Measurements from ENCODE around the gene PDCD1. TPM values are rescaled to one million over a fixed set of nuclear protein-coding genes. Genes with fewer than 3 reads are reported as not detected.

Gene PDCD1
- total and polyA plus RNA-seq, 10 of the 15 experiments (the other 5 are each of a cell fraction or from before 2014, with no cell fraction given) = 0.62 to 6.4 (median 2.9) TPM; not detected in 2

GRCh38 chr2:241868661-241869081 lies 10.0 kb upstream of the PDCD1 start:
- DNase-seq (ENCODE audit: low read depth, low spot score) (no peak), ATAC-seq (0 out of 3 replicates have a peak, but pooled peaks have one; percentile 2), FAIRE-seq (no peak)
- TF ChIP-seq IRF4 (IDR thresholded peaks at IDR 0.05; ENCODE audit: low read depth, low read length) (no peak), SMAD5 (IDR thresholded peaks at IDR 0.05; ENCODE audit: low read depth) (no peak), NKRF (conservative IDR thresholded peaks at IDR 0.05) (no peak), POLR2AphosphoS5 (IDR thresholded peaks at IDR 0.05; ENCODE audit: low read length) (no peak), SP1 (IDR thresholded peaks at IDR 0.05; ENCODE audit: low read depth, low read length) (no peak)
- no TSS peak for BruUV-seq (replicated peaks)
- SMC1A ChIA-PET (ENCODE audit: uncharacterized antibody, unreplicated experiment) = interaction anchor here (0.8 to 1.8 kb wide), 6 partner anchors 9 to 135 kb away, joined by 3 to 6 read pairs (median 4); partner anchors contain the start of gene D2HGDH
- RAD21 ChIA-PET (ENCODE audit: unreplicated experiment) = interaction anchor here (0.9 to 2.1 kb wide), 3 partner anchors 9 to 167 kb away, joined by 3 to 5 read pairs (median 3); partner anchors contain the start of gene ING5
- Histone ChIP-seq H4K20me1 (ENCODE audit: control insufficient read depth, insufficient read depth) (peaks cover 3% of the 10 kb centered on the region; the same call in 1 of the 2 replicates), H3K4me1 (ENCODE audit: control insufficient read depth, insufficient read depth, low read length) (peaks cover 11% of the 10 kb centered on the region), H3K79me2 (ENCODE audit: control insufficient read depth, insufficient read depth, low read length) (no peaks in the 10 kb centered on the region), H3K4me3 (no peak overlapping the region), H3K4me2 (ENCODE audit: control insufficient read depth, insufficient read depth) (no peak overlapping the region), H3K27me3 (replicated peaks in 1 of 2; ENCODE audit: control insufficient read depth in 2 of 2, insufficient read depth in 2 of 2, low read length in 1 of 2) (no peaks in the 10 kb centered on the region; a peak in 1 of 4 replicates), H2AFZ (ENCODE audit: control insufficient read depth, low read depth, low read length) (no peak overlapping the region), H3K27ac (ENCODE audit: control insufficient read depth, insufficient read depth) (no peak overlapping the region), H3K9me3 (replicated peaks; ENCODE audit: control insufficient read depth, insufficient read depth, low read length) (no peaks in the 10 kb centered on the region; the same call in 1 of the 3 replicates), H3K36me3 (ENCODE audit: control insufficient read depth in 2 of 2, insufficient read depth in 2 of 2, low read length in 1 of 2) (no peaks in the 10 kb centered on the region), H3K9ac (ENCODE audit: control insufficient read depth, insufficient read depth, low read length) (no peak overlapping the region)
- POLR2A ChIA-PET = interaction anchor here (0.5 to 1.5 kb wide), 5 partner anchors 9 to 96 kb away, joined by 3 to 5 read pairs (median 4); no protein-coding TSS in a partner anchor
- WGBS (ENCODE audit: insufficient coverage, insufficient replicate concordance, low lambda C conversion rate, missing lambda C conversion rate) = 36% methylated on average over 15 of the region's 15 CpGs
- CTCF ChIA-PET = interaction anchor here (0.6 to 3.5 kb wide), 5 partner anchors 9 to 167 kb away, joined by 3 to 21 read pairs (median 5); partner anchors contain the start of genes D2HGDH and ING5
- in situ Hi-C loops (cut with MboI) = no loop called here
- intact Hi-C loops (cut with micrococcal nuclease; ENCODE audit: unreplicated experiment) = no loop called here
